ENCODE data around the gene NR1D1. TPM values are rescaled to one million over a fixed set of nuclear protein-coding genes. Genes with fewer than 3 reads are reported as not detected.

The NR1D1 gene
- total RNA-seq, 2 donors from 2014 or later = 3.0 to 4.4 TPM

DNA sequence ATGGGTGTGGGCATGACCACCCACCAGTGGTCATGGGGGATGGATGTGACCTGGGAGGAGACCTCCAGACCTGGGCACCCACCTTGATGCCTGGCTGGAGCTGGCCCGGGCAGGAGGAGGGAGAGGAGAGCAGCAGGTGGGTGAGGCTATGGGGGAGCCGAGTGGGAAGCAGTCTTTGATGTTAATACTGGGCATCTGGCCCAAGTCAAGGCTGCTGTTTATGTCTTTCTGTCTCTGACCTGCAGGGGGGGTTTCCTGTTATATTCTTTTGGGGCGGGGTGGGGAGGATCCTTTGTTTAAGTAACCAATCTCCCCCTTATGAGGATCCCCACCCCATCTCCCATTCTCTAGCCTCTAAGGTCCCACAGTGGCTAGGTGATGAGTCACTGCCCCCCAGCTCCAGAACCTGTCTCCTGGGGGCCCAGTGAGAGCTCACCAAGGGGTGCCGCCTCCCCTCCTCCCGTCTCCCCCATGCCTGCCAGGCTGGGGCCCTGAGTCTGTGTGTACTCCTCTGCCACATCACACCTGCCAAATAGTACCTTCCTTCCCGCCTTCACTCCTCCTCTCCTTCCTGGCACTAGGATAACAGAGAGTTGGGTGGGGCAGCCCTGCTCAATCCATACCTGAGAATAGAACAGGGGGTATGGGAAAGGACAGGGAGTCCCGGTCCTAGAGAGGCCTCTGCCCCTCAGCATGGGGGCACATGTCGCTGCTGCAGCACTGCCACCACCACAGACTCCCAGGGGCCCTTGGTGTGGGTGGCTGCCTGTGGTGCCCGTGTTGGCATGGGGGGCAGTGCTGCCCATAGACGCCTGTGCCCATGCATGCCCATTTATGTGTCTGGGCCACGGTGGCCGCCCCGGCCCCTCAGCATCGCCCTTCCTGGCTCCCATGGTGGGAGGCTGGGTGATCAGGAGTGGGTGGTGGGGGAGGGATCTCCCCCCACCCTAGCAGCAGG, 30.4 kb downstream of the NR1D1 start:
- no peaks in the 10 kb centered on the region for H3K27me3 ChIP-seq (ENCODE audit: control insufficient read depth, insufficient read depth, low read length, poor library complexity, severe bottlenecking)
- no peak overlapping the region for H3K4me3 ChIP-seq (ENCODE audit: low read length)
- peak; percentile 53 for TF ChIP-seq CTCF (conservative IDR thresholded peaks at IDR 0.05)
- 81 to 82% methylated on average over 3 to 14 of the region's 14 CpGs for WGBS, 2 experiments (ENCODE audit: insufficient coverage in 1 of 2, insufficient read length in 1 of 2)
- Mint-ChIP-seq H3K4me3 (no peak overlapping the region), H3K27me3 (ENCODE audit: insufficient read depth) (peaks cover 3% of the 10 kb centered on the region), H3K4me1 (peaks cover 56% of the 10 kb centered on the region), H3K36me3 (ENCODE audit: low read depth) (peaks cover 3% of the 10 kb centered on the region), H3K9me3 (no peaks in the 10 kb centered on the region), H3K27ac (peak overlapping the region; percentile 69)
- no peak overlapping the region for H3K9ac ChIP-seq (ENCODE audit: extremely low read depth, low read length, poor library complexity, severe bottlenecking)
- H3K9me3 ChIP-seq (ENCODE audit: control insufficient read depth, low read length) = no peaks in the 10 kb centered on the region
- peak; percentile 71 for DNase-seq
- H3K36me3 ChIP-seq (ENCODE audit: control insufficient read depth, insufficient read depth, low read length) = no peaks in the 10 kb centered on the region
- peaks cover 33% of the 10 kb centered on the region for H3K4me1 ChIP-seq (ENCODE audit: control insufficient read depth, insufficient read depth, low read length)
- H3K27ac ChIP-seq (ENCODE audit: low read depth, low read length) = peak overlapping the region; percentile 68

DNA sequence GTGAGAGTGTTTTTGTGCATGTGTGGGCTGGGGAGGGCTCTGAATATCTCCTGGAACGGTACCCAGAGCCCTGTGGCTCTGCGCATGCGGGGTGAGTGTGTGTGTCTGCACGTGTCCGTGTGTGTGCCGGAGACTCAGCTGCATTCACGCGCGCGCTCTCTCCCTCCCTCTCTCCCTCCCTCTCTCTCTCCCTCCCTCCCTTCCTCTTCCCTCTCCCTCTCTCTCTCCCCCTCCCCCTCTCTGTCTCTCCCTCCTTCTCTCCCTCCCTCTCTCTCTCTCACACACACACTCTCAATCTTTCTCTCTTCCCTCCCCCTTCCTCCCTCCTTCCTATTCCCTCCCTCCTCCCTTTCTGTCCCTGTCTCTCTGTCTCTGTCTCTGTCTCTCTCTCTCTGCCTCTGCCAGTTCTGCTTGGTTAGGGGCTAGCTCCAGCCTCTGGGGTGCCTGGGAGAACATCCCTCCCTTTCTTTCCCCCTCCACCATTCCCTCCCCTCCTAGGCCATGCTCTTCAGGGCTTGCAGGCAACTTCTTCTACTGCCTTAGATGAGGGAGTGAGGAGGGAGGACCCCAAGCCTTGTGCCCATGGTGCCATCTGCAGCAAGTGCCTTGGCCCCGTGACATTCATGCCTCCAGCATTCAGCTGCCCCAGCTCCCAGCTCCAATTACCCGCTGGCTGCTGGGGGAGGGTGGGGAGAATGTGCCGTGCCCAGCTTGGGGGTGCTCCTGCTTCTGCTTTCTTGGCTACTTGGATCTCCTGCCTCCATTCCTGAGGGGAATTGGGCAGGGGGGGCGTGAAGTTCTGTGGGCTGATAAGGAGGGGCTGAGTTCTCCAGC, 31.3 kb downstream of the NR1D1 start:
- Mint-ChIP-seq H3K27ac (peak overlapping the region; percentile 69), H3K9me3 (no peaks in the 10 kb centered on the region), H3K36me3 (ENCODE audit: low read depth) (no peaks in the 10 kb centered on the region), H3K4me3 (peak overlapping the region; percentile 34), H3K27me3 (ENCODE audit: insufficient read depth) (peaks cover 10% of the 10 kb centered on the region), H3K4me1 (peaks cover 59% of the 10 kb centered on the region)
- Histone ChIP-seq H3K9ac (ENCODE audit: extremely low read depth, low read length, poor library complexity, severe bottlenecking) (no peak overlapping the region), H3K27ac (ENCODE audit: low read depth, low read length) (peak overlapping the region; percentile 82), H3K9me3 (ENCODE audit: control insufficient read depth, low read length) (no peaks in the 10 kb centered on the region), H3K27me3 (ENCODE audit: control insufficient read depth, insufficient read depth, low read length, poor library complexity, severe bottlenecking) (no peaks in the 10 kb centered on the region), H3K4me1 (ENCODE audit: control insufficient read depth, insufficient read depth, low read length) (peaks cover 30% of the 10 kb centered on the region), H3K4me3 (ENCODE audit: low read length) (no peak overlapping the region), H3K36me3 (ENCODE audit: control insufficient read depth, insufficient read depth, low read length) (no peaks in the 10 kb centered on the region)
- peak; percentile 62 for DNase-seq
- WGBS, 2 experiments (ENCODE audit: insufficient coverage in 1 of 2, insufficient read length in 1 of 2) = 45 to 48% methylated on average over 4 to 12 of the region's 14 CpGs
- TF ChIP-seq CTCF (conservative IDR thresholded peaks at IDR 0.05) = no peak

DNA sequence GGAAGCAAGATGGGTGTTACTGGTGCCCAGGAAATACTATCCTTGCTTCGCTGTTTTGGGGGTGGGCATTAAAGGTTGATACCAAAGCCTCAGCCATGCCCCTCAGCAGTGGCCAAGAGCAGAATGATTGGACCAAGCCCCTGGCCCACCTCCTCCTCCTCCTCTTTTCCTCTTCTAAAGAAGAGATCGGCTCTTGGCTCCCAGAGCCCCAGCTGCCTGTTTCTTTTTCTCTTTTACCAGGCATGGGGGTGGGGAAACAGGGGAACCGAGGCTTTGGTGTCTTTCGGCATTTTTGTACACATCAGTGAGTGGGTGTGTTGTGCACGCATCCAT, 31.8 kb downstream of the NR1D1 start:
- Histone ChIP-seq H3K36me3 (ENCODE audit: control insufficient read depth, insufficient read depth, low read length) (no peaks in the 10 kb centered on the region), H3K4me1 (ENCODE audit: control insufficient read depth, insufficient read depth, low read length) (peaks cover 30% of the 10 kb centered on the region), H3K27me3 (ENCODE audit: control insufficient read depth, insufficient read depth, low read length, poor library complexity, severe bottlenecking) (no peaks in the 10 kb centered on the region), H3K9ac (ENCODE audit: extremely low read depth, low read length, poor library complexity, severe bottlenecking) (no peak overlapping the region), H3K4me3 (ENCODE audit: low read length) (no peak overlapping the region), H3K27ac (ENCODE audit: low read depth, low read length) (peak overlapping the region; percentile 82), H3K9me3 (ENCODE audit: control insufficient read depth, low read length) (no peaks in the 10 kb centered on the region)
- 67% methylated on average over 5 of the region's 5 CpGs; no CpG with 5 or more reads in 1 of the 2 experiments for WGBS, 2 experiments (ENCODE audit: insufficient coverage in 1 of 2, insufficient read length in 1 of 2)
- peaks cover 60% of the 10 kb centered on the region for H3K4me1 Mint-ChIP-seq
- peak; percentile 66 for DNase-seq
- no peak for TF ChIP-seq CTCF (conservative IDR thresholded peaks at IDR 0.05)
- peaks cover 13% of the 10 kb centered on the region for H3K27me3 Mint-ChIP-seq (ENCODE audit: insufficient read depth)
- no peaks in the 10 kb centered on the region for H3K9me3 Mint-ChIP-seq
- H3K36me3 Mint-ChIP-seq (ENCODE audit: low read depth) = no peaks in the 10 kb centered on the region
- H3K4me3 Mint-ChIP-seq = peak overlapping the region; percentile 34
- no peak overlapping the region for H3K27ac Mint-ChIP-seq

Data from endodermal cell (in vitro differentiated cells).